ENCODE results near the gene ADCY10. TPM values are rescaled to one million over a fixed set of nuclear protein-coding genes. Genes with fewer than 3 reads are reported as not detected.

ADCY10 gene
- total RNA-seq, 2 experiments from 2014 or later, result 0.15 TPM; not detected in 1

- ChIA-PET POLR2A (no interaction called here), CTCF (interaction anchor here (1.0 kb wide), 1 partner anchor 18 kb away, joined by 3 read pairs; no protein-coding TSS in a partner anchor)
- peak; percentile 57 for DNase-seq
- Mint-ChIP-seq H3K4me1 (peaks cover 28% of the 10 kb centered on the region), H3K27ac (peak overlapping the region; percentile 79), H3K4me3 (peak overlapping the region; percentile 19), H3K9me3 (peaks cover 4% of the 10 kb centered on the region), H3K27me3 (peaks cover 6% of the 10 kb centered on the region), H3K36me3 (ENCODE audit: low read depth) (peaks cover 1% of the 10 kb centered on the region)
These were observed 108.8 kb downstream of the ADCY10 start for GRCh38 chr1:167805041-167805556.

- Mint-ChIP-seq H3K27me3 (no peaks in the 10 kb centered on the region), H3K36me3 (ENCODE audit: low read depth) (peaks cover 1% of the 10 kb centered on the region), H3K4me3 (no peak overlapping the region), H3K27ac (peak overlapping the region; percentile 55), H3K9me3 (no peaks in the 10 kb centered on the region), H3K4me1 (peaks cover 28% of the 10 kb centered on the region)
- peak; percentile 88 for DNase-seq
- ChIA-PET POLR2A (interaction anchor here (0.6 kb wide), 1 partner anchor 80 kb away, joined by 3 read pairs; no protein-coding TSS in a partner anchor), CTCF (interaction anchor here (1.0 to 1.1 kb wide), 2 partner anchors 17 to 89 kb away, joined by 3 read pairs; no protein-coding TSS in a partner anchor)
These were observed 110.4 kb downstream of the ADCY10 start for GRCh38 chr1:167803358-167804207.

- DNase-seq, result no peak
- Mint-ChIP-seq H3K4me3 (no peak overlapping the region), H3K9me3 (no peaks in the 10 kb centered on the region), H3K27me3 (no peaks in the 10 kb centered on the region), H3K4me1 (peaks cover 30% of the 10 kb centered on the region), H3K36me3 (ENCODE audit: low read depth) (peaks cover 1% of the 10 kb centered on the region), H3K27ac (no peak overlapping the region)
- ChIA-PET POLR2A (no interaction called here), CTCF (no interaction called here)
These were observed 111.7 kb downstream of the ADCY10 start for GRCh38 chr1:167802235-167802634.

GRCh38 chr1:167800251-167800650, 113.7 kb downstream of the ADCY10 start:
- Mint-ChIP-seq H3K27ac (no peak overlapping the region), H3K36me3 (ENCODE audit: low read depth) (no peaks in the 10 kb centered on the region), H3K4me3 (no peak overlapping the region), H3K9me3 (no peaks in the 10 kb centered on the region), H3K4me1 (peaks cover 33% of the 10 kb centered on the region), H3K27me3 (no peaks in the 10 kb centered on the region)
- POLR2A ChIA-PET, result no interaction called here
- CTCF ChIA-PET, result interaction anchor here (0.8 to 1.2 kb wide), 2 partner anchors 10 to 85 kb away, joined by 3 to 4 read pairs; no protein-coding TSS in a partner anchor
- no peak for DNase-seq

GRCh38 chr1:167799747-167800146, 114.2 kb downstream of the ADCY10 start:
- ChIA-PET CTCF (interaction anchor here (0.5 to 1.2 kb wide), 4 partner anchors 9 to 709 kb away, joined by 3 to 4 read pairs (median 4); partner anchors contain the start of gene GPA33), POLR2A (no interaction called here)
- H3K9me3 Mint-ChIP-seq, result no peaks in the 10 kb centered on the region
- no peak overlapping the region for H3K27ac Mint-ChIP-seq
- H3K4me1 Mint-ChIP-seq, result peaks cover 28% of the 10 kb centered on the region
- H3K27me3 Mint-ChIP-seq, result no peaks in the 10 kb centered on the region
- H3K36me3 Mint-ChIP-seq (ENCODE audit: low read depth), result no peaks in the 10 kb centered on the region
- no peak overlapping the region for H3K4me3 Mint-ChIP-seq
- DNase-seq, result no peak

- POLR2A ChIA-PET, result no interaction called here
- CTCF ChIA-PET, result interaction anchor here (0.9 kb wide), 1 partner anchor 8 kb away, joined by 3 read pairs; no protein-coding TSS in a partner anchor
- DNase-seq, result no peak
- Mint-ChIP-seq H3K4me3 (no peak overlapping the region), H3K27ac (no peak overlapping the region), H3K4me1 (peaks cover 20% of the 10 kb centered on the region), H3K9me3 (no peaks in the 10 kb centered on the region), H3K36me3 (ENCODE audit: low read depth) (no peaks in the 10 kb centered on the region), H3K27me3 (no peaks in the 10 kb centered on the region)
These were observed 115.0 kb downstream of the ADCY10 start for GRCh38 chr1:167798952-167799351.

GRCh38 chr1:167797015-167797414, 116.9 kb downstream of the ADCY10 start:
- H3K27me3 Mint-ChIP-seq, result no peaks in the 10 kb centered on the region
- H3K36me3 Mint-ChIP-seq (ENCODE audit: low read depth), result no peaks in the 10 kb centered on the region
- H3K27ac Mint-ChIP-seq, result no peak overlapping the region
- ChIA-PET POLR2A (no interaction called here), CTCF (interaction anchor here (0.7 to 1.1 kb wide), 5 partner anchors 17 to 369 kb away, joined by 3 to 7 read pairs (median 4); no protein-coding TSS in a partner anchor)
- no peaks in the 10 kb centered on the region for H3K9me3 Mint-ChIP-seq
- DNase-seq, result no peak
- peaks cover 10% of the 10 kb centered on the region for H3K4me1 Mint-ChIP-seq
- H3K4me3 Mint-ChIP-seq, result no peak overlapping the region

- Mint-ChIP-seq H3K4me3 (no peak overlapping the region), H3K9me3 (no peaks in the 10 kb centered on the region), H3K27ac (no peak overlapping the region), H3K4me1 (peaks cover 10% of the 10 kb centered on the region), H3K36me3 (ENCODE audit: low read depth) (no peaks in the 10 kb centered on the region), H3K27me3 (no peaks in the 10 kb centered on the region)
- no peak for DNase-seq
- ChIA-PET CTCF (interaction anchor here (0.7 to 1.1 kb wide), 3 partner anchors 18 to 370 kb away, joined by 3 to 7 read pairs (median 4); no protein-coding TSS in a partner anchor), POLR2A (no interaction called here)
These were observed 117.9 kb downstream of the ADCY10 start for GRCh38 chr1:167795810-167796740.

GRCh38 chr1:167794043-167794442, 119.9 kb downstream of the ADCY10 start:
- no peak overlapping the region for H3K4me3 Mint-ChIP-seq
- H3K9me3 Mint-ChIP-seq, result no peaks in the 10 kb centered on the region
- peaks cover 10% of the 10 kb centered on the region for H3K4me1 Mint-ChIP-seq
- no peak for DNase-seq
- no peak overlapping the region for H3K27ac Mint-ChIP-seq
- CTCF ChIA-PET, result no interaction called here
- POLR2A ChIA-PET, result no interaction called here
- no peaks in the 10 kb centered on the region for H3K36me3 Mint-ChIP-seq (ENCODE audit: low read depth)
- no peaks in the 10 kb centered on the region for H3K27me3 Mint-ChIP-seq

- POLR2A ChIA-PET, result no interaction called here
- H3K27me3 Mint-ChIP-seq, result no peaks in the 10 kb centered on the region
- no peak for DNase-seq
These were observed 121.8 kb downstream of the ADCY10 start for GRCh38 chr1:167792188-167792565.

GRCh38 chr1:167791281-167792187, 122.4 kb downstream of the ADCY10 start:
- ChIA-PET CTCF (interaction anchor here (1.2 to 1.4 kb wide), 3 partner anchors 8 to 52 kb away, joined by 3 to 4 read pairs (median 4); no protein-coding TSS in a partner anchor), POLR2A (no interaction called here)
- H3K27me3 Mint-ChIP-seq, result no peaks in the 10 kb centered on the region
- no peak for DNase-seq
- peaks cover 3% of the 10 kb centered on the region for H3K4me1 Mint-ChIP-seq
- no peaks in the 10 kb centered on the region for H3K9me3 Mint-ChIP-seq
- no peak overlapping the region for H3K4me3 Mint-ChIP-seq
- H3K36me3 Mint-ChIP-seq (ENCODE audit: low read depth), result no peaks in the 10 kb centered on the region
- H3K27ac Mint-ChIP-seq, result no peak overlapping the region

More at GRCh38 chr1:167792188-167792565, 121.8 kb downstream of the ADCY10 start:
- H3K4me1 Mint-ChIP-seq, result peaks cover 8% of the 10 kb centered on the region
- no peak overlapping the region for H3K4me3 Mint-ChIP-seq
- H3K27ac Mint-ChIP-seq, result no peak overlapping the region
- CTCF ChIA-PET, result no interaction called here
- H3K9me3 Mint-ChIP-seq, result no peaks in the 10 kb centered on the region
- no peaks in the 10 kb centered on the region for H3K36me3 Mint-ChIP-seq (ENCODE audit: low read depth)

- CTCF ChIA-PET, result interaction anchor here (1.4 kb wide), 2 partner anchors 9 to 10 kb away, joined by 3 to 4 read pairs; no protein-coding TSS in a partner anchor
- no peaks in the 10 kb centered on the region for H3K9me3 Mint-ChIP-seq
- no peak overlapping the region for H3K4me3 Mint-ChIP-seq
- POLR2A ChIA-PET, result no interaction called here
- H3K27me3 Mint-ChIP-seq, result no peaks in the 10 kb centered on the region
- no peak for DNase-seq
- no peaks in the 10 kb centered on the region for H3K4me1 Mint-ChIP-seq
- no peak overlapping the region for H3K27ac Mint-ChIP-seq
- no peaks in the 10 kb centered on the region for H3K36me3 Mint-ChIP-seq (ENCODE audit: low read depth)
These were observed 123.8 kb downstream of the ADCY10 start for GRCh38 chr1:167790117-167790516.
